Panc1 (cell line): ENCODE results near the gene PLA2G2E. TPM values are rescaled to one million over a fixed set of nuclear protein-coding genes. Genes with fewer than 3 reads are reported as not detected.

ENCODE experiments used
- ATAC-seq: fragments of 200-7000 bp; cut with Tn5 transposase; 2 replicates; pipeline ENCODE4 v1.9.1; 2020; ENCODE audit warnings: mild to moderate bottlenecking, moderate library complexity
- BruUV-seq: library from RNA; stranded (reverse); fragments of 400-500 nt; replicated peaks from 2 replicates; lab custom pipeline; 2021; lab: Mats Ljungman, UMichigan
- CTCF ChIA-PET: fragments of 300-600 bp; sonication (Branson Sonifier 250); formaldehyde crosslinking; loops from one replicate; lab custom pipeline; 2022; ENCODE audit warnings: antibody characterized with exemption; lab: Charles Lee
- POLR2A ChIA-PET: fragments of 300-600 bp; sonication (Branson Sonifier 250); formaldehyde crosslinking; loops from one replicate; lab custom pipeline; 2022; ENCODE audit warnings: antibody characterized with exemption; lab: Charles Lee
- DNase-seq: peaks from one replicate; pipeline ENCODE4 v3.0.0-alpha.2; 2010; ENCODE audit warnings: low read depth, low spot score
- H3K27ac ChIP-seq: 2 replicates; pipeline ENCODE4 v1.5.1; 2011; ENCODE audit warnings: mild to moderate bottlenecking, low read length, inconsistent platforms
- H3K27me3 ChIP-seq: fragments of 200-500 bp; sonication (Bioruptor generic); 2 replicates; pipeline ENCODE4 v1.6.0; 2014; ENCODE audit warnings: low read length, inconsistent platforms; ENCODE audit not compliant: control insufficient read depth, insufficient read depth
- H3K36me3 ChIP-seq: fragments of 200-500 bp; sonication (Bioruptor generic); 2 replicates; pipeline ENCODE4 v1.5.1; 2014; ENCODE audit warnings: inconsistent platforms, mild to moderate bottlenecking, low read length, moderate library complexity; ENCODE audit not compliant: control insufficient read depth, insufficient read depth
- H3K4me1 ChIP-seq: 2 replicates; pipeline ENCODE4 v1.5.1; 2011; ENCODE audit warnings: inconsistent platforms, mild to moderate bottlenecking, low read length, moderate library complexity; ENCODE audit not compliant: control insufficient read depth, insufficient read depth
- H3K4me3 ChIP-seq, 2 experiments: 2 replicates each; pipeline ENCODE4 v1.5.1; 2011 to 2012; ENCODE audit warnings: low read depth in 2 of 2, low read length in 2 of 2, mild to moderate bottlenecking in 2 of 2, inconsistent platforms in 1 of 2, moderate library complexity in 1 of 2
- H3K9me3 ChIP-seq: fragments of 200-500 bp; sonication (Bioruptor generic); 2 replicates; pipeline ENCODE4 v1.5.1; 2014; ENCODE audit warnings: low read depth, mild to moderate bottlenecking, inconsistent platforms, low read length, moderate library complexity; ENCODE audit not compliant: control insufficient read depth, insufficient read depth
- CTCF ChIP-seq: fragments of 450-650 bp; IDR thresholded peaks from 2 replicates; pipeline ENCODE4 v1.5.1; 2017; ENCODE audit warnings: mild to moderate bottlenecking
- POLR2AphosphoS5 ChIP-seq: IDR thresholded peaks from 2 replicates; pipeline ENCODE4 v1.6.1; 2012; ENCODE audit warnings: mild to moderate bottlenecking, low read depth, low read length, moderate library complexity
- SIN3A ChIP-seq: IDR thresholded peaks from 2 replicates; pipeline ENCODE4 v1.6.1; 2012; ENCODE audit warnings: low read depth, mild to moderate bottlenecking, low read length, moderate library complexity, borderline replicate concordance; ENCODE audit not compliant: insufficient read depth
- TCF7L2 ChIP-seq: IDR thresholded peaks from 2 replicates; pipeline ENCODE4 v1.6.1; 2011; ENCODE audit warnings: mild to moderate bottlenecking, low read depth, low read length, inconsistent platforms
- in situ Hi-C: cut with HindIII; loops from 2 replicates; pipeline ENCODE4 v1.10.0; 2016; ENCODE audit warnings: low sequenced_read_pairs, low pct_unique_long_range_greater_than_20kb
- intact Hi-C: fragments of 100-400 bp; cut with micrococcal nuclease; formaldehyde crosslinking; loops from one replicate; pipeline ENCODE4 v1.10.0; 2022; ENCODE audit not compliant: unreplicated experiment
- total RNA-seq: library from RNA; stranded (reverse); gene quantifications from one replicate; pipeline ENCODE4 v1.2.1, GENCODE V29; 2021; ENCODE audit not compliant: unreplicated experiment
- TF ChIP-seq, protein P1 (sequence below), 2 experiments: IDR thresholded peaks; 2 replicates each; pipeline ENCODE4 v1.6.1; 2011 to 2012; ENCODE audit warnings: low read depth in 2 of 2, control low read depth in 1 of 2, low read length in 1 of 2, mild to moderate bottlenecking in 1 of 2, moderate library complexity in 1 of 2; ENCODE audit not compliant: insufficient read depth in 1 of 2

PLA2G2E gene
- total RNA-seq, 1 experiment from 2014 or later: not detected

DNA sequence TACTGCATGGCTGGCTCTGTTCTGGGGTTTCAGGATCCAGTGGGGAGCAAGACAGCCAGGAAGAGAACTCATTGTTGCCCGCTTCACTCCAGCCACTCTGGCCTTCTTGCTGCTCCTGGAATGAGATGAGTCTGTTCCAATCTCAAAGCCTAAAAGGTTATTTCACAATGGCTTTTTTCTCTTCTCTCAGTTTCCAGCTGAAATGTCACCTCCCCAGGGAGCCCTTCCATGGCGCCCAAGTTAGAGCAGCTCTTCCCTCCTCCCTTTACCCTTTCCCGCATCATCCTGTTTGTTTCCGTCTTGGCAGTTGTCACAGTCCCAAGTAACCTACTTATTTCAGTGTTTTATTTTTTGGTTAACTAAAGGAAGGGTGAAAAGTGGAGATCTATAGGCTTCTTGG, 40.2 kb upstream of the PLA2G2E start:
- Histone ChIP-seq H3K9me3 (no peaks in the 10 kb centered on the region), H3K36me3 (no peaks in the 10 kb centered on the region), H3K4me1 (no peaks in the 10 kb centered on the region), H3K27ac (no peak overlapping the region), H3K27me3 (peaks cover 15% of the 10 kb centered on the region), H3K4me3 (no peak overlapping the region)
- no peak for ATAC-seq
- no TSS peak for BruUV-seq
- in situ Hi-C loops (no loop called here), intact Hi-C loops (no loop called here)
- POLR2A ChIA-PET: no interaction called here
- DNase-seq: no peak
- CTCF ChIA-PET: no interaction called here
- TF ChIP-seq POLR2AphosphoS5 (no peak), CTCF (no peak), TCF7L2 (no peak), SIN3A (no peak)
- TF ChIP-seq, protein P1, sequence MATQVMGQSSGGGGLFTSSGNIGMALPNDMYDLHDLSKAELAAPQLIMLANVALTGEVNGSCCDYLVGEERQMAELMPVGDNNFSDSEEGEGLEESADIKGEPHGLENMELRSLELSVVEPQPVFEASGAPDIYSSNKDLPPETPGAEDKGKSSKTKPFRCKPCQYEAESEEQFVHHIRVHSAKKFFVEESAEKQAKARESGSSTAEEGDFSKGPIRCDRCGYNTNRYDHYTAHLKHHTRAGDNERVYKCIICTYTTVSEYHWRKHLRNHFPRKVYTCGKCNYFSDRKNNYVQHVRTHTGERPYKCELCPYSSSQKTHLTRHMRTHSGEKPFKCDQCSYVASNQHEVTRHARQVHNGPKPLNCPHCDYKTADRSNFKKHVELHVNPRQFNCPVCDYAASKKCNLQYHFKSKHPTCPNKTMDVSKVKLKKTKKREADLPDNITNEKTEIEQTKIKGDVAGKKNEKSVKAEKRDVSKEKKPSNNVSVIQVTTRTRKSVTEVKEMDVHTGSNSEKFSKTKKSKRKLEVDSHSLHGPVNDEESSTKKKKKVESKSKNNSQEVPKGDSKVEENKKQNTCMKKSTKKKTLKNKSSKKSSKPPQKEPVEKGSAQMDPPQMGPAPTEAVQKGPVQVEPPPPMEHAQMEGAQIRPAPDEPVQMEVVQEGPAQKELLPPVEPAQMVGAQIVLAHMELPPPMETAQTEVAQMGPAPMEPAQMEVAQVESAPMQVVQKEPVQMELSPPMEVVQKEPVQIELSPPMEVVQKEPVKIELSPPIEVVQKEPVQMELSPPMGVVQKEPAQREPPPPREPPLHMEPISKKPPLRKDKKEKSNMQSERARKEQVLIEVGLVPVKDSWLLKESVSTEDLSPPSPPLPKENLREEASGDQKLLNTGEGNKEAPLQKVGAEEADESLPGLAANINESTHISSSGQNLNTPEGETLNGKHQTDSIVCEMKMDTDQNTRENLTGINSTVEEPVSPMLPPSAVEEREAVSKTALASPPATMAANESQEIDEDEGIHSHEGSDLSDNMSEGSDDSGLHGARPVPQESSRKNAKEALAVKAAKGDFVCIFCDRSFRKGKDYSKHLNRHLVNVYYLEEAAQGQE (IDR thresholded peaks at IDR 0.05; ENCODE audit: insufficient read depth in 1 of 2, low read depth in 2 of 2, low read length in 1 of 2): no peak

DNA sequence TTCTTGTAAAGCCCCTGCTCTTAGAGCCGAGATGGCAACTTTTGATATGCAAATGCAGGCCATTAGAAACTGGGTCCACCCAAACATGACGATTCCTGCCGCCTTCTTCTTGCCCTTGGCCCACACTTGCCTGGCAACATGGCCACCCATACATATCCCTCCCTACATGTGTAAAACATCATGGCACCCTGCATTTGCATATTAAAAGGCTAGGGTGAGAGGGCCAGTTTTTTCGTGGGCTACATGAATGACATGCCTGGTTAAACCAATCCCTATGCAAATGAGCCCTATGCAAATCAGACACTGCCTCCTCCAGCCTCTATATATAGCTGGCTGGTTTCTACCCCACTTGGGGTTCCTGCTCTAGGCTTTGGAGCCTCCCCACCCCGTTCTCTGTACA, 37.2 kb upstream of the PLA2G2E start:
- Histone ChIP-seq H3K36me3 (no peaks in the 10 kb centered on the region), H3K4me1 (no peaks in the 10 kb centered on the region), H3K27ac (no peak overlapping the region), H3K27me3 (peaks cover 15% of the 10 kb centered on the region), H3K9me3 (no peaks in the 10 kb centered on the region), H3K4me3 (no peak overlapping the region)
- ChIA-PET POLR2A (no interaction called here), CTCF (no interaction called here)
- no peak for ATAC-seq
- TF ChIP-seq POLR2AphosphoS5: no peak
- DNase-seq: no peak
- intact Hi-C loops: no loop called here
- no TSS peak for BruUV-seq
- in situ Hi-C loops: no loop called here

- Histone ChIP-seq H3K36me3 (no peaks in the 10 kb centered on the region), H3K27ac (no peak overlapping the region), H3K27me3 (peaks cover 4% of the 10 kb centered on the region), H3K4me3 (no peak overlapping the region), H3K4me1 (no peaks in the 10 kb centered on the region), H3K9me3 (no peaks in the 10 kb centered on the region)
- in situ Hi-C loops: no loop called here
- CTCF ChIA-PET: interaction anchor here (0.5 to 0.6 kb wide), 2 partner anchors 28 to 146 kb away, joined by 3 read pairs; no protein-coding TSS in a partner anchor
- BruUV-seq: no TSS peak
- POLR2A ChIA-PET: no interaction called here
- no peak for TF ChIP-seq POLR2AphosphoS5
- TF ChIP-seq, protein P1 (IDR thresholded peaks at IDR 0.05; ENCODE audit: insufficient read depth in 1 of 2, low read depth in 2 of 2, low read length in 1 of 2): no peak
- no peak; the same call in 1 of the 2 replicates for TF ChIP-seq CTCF
- TF ChIP-seq TCF7L2: no peak
- TF ChIP-seq SIN3A: no peak
- ATAC-seq: no peak
- intact Hi-C loops: no loop called here
- no peak for DNase-seq
Observed at GRCh38 chr1:19957779-19958178, 34.4 kb upstream of the PLA2G2E start.
